Erythroblast (primary cell): Measurements from ENCODE around the gene CNTN4.

Source experiments
- GATA1 ChIP-seq: IDR thresholded peaks from 2 replicates; pipeline ENCODE4 v1.6.1; 2011; ENCODE audit warnings: low read depth, mild to moderate bottlenecking, control low read depth, low read length, moderate library complexity
- POLR2A ChIP-seq: IDR thresholded peaks from 2 replicates; pipeline ENCODE4 v1.6.1; 2011; ENCODE audit warnings: mild to moderate bottlenecking, low read length

DNA sequence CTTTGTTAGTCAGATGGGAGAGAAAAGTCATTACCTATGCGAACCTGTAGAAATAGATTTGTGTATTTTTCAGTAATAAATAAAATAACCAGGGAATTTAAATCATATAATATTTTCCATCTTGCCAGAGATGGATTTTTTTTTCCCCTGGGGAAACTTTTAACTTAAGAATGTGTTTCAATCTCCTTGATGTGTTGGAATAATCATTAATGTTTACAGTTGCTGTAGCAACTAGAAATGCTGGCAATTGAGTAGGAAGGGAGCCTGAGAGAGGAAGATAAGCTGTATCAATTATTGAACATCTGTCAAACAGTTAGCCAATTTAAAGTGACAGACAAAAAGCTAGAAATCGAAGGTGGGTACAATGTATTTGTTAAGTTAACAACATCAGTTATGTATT is 752.0 kb downstream of the CNTN4 start:
- no peak for TF ChIP-seq POLR2A
- no peak for TF ChIP-seq GATA1
